Measurements from ENCODE around the gene NQO1. TPM values are rescaled to one million over a fixed set of nuclear protein-coding genes. Genes with fewer than 3 reads are reported as not detected.

NQO1 gene
- 93.2 and 107 TPM in 2 replicates for total RNA-seq

DNA sequence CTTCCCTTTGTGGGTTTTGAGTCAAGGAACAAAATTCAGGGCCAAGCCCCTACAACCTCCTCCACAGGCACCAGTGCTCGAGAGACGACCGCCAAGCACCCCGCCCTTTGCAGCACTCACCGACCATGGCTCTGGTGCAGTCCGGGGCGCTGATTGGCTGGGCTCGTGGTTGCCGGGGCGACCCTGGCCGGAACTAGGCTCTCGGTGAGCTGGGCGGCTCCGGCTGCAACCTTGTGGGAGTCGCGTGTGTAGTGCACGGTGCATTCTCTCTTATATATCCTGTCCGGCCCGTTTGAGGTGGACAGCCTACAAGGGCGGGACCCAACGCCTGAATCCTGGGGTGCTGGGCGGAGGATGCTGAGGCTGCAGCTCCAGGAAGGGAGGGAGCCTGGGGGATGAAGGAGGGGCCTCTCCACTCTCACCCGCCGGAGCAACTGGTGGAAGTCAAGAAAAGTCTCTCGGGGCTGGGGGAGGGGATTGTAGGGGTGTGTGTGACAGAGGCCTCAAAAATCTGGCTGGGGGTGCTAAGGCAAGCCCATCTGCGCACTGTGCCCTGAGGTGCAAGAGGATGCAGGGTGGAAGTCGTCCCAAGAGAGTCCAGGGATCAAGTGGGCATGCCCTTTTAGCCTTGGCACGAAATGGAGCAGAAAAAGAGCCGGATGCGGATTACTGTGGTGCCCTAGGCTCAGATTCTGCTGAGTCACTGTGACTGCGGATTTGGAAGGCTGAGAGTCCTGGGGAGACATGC is at the start of gene NQO1:
Gene NQO1 (minus strand): TSS at position 248 of the 748 bp plus-strand sequence. CDS start 121 bp downstream, at position 127.
- TF ChIP-seq, protein P1, sequence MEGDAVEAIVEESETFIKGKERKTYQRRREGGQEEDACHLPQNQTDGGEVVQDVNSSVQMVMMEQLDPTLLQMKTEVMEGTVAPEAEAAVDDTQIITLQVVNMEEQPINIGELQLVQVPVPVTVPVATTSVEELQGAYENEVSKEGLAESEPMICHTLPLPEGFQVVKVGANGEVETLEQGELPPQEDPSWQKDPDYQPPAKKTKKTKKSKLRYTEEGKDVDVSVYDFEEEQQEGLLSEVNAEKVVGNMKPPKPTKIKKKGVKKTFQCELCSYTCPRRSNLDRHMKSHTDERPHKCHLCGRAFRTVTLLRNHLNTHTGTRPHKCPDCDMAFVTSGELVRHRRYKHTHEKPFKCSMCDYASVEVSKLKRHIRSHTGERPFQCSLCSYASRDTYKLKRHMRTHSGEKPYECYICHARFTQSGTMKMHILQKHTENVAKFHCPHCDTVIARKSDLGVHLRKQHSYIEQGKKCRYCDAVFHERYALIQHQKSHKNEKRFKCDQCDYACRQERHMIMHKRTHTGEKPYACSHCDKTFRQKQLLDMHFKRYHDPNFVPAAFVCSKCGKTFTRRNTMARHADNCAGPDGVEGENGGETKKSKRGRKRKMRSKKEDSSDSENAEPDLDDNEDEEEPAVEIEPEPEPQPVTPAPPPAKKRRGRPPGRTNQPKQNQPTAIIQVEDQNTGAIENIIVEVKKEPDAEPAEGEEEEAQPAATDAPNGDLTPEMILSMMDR (IDR thresholded peaks at IDR 0.05; ENCODE audit: insufficient read depth, low read length, severe bottlenecking) = no peak
- Histone ChIP-seq H3K27me3 (ENCODE audit: control insufficient read depth, insufficient read depth, low read length) (no peaks in the 10 kb centered on the region), H3K36me3 (ENCODE audit: control insufficient read depth, insufficient read depth, low read length) (peaks cover 2% of the 10 kb centered on the region), H3K4me3 (ENCODE audit: low read depth, low read length) (peak within 1 kb of the TSS; percentile 53)
- DNase-seq (ENCODE audit: low read depth) (peak; percentile 92), FAIRE-seq (no peak)

DNA sequence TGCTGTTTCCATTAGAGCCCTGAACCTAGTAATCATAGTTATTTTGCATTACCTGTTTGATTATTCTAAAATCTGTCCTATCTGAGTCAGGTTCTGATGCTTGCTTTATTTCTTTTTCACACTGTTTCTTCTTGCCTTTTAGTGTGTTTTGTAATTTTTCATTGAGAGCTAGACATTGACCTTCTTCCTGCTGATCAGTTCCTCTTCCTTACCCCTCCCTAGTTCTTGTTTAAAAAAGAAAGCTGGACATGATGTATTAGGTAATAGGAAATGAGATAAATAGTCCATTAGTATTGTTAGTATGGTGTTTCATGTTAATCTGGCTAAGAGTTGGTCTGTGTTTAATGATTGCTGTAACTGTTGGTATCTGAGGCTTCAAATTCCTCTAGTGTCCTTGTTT is 49.2 kb upstream of the NQO1 start:
- no peak for FAIRE-seq
- Histone ChIP-seq H3K4me3 (ENCODE audit: low read depth, low read length) (no peak overlapping the region), H3K36me3 (ENCODE audit: control insufficient read depth, insufficient read depth, low read length) (peaks cover 1% of the 10 kb centered on the region), H3K27me3 (ENCODE audit: control insufficient read depth, insufficient read depth, low read length) (no peaks in the 10 kb centered on the region)
- TF ChIP-seq, protein P1 (IDR thresholded peaks at IDR 0.05; ENCODE audit: insufficient read depth, low read length, severe bottlenecking) = no peak
- no peak for DNase-seq (ENCODE audit: low read depth)

DNA sequence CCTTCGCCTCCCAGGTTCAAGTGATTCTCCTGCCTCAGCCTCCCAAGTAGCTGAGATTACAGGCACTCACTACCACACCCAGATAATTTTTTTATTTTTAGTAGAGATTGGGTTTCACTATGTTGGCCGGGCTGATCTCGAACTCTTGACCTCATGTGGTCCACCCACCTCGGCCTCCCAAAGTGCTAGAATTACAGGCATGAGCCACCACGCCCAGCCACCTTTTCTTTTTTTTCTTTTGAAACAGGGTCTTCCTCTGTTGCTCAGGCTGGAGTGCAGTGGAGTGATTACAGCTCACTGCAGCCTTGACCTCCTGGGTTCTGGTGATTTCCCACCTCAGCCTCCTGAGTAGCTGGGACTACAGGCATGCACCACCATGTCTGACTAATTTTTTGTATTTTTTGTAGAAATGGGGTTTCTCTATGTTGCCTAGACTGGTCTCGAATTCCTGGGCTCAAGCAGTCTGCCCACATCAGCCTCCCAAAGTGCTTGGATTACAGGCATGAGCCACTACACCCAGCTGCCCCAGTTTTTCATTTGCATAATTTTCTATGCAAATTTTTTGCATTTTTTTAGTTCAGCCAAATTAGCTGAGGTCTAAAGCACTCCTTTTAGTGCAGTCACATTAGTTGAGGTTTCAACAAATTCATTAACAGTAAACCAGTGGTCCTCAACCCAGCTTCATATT is 47.0 kb upstream of the NQO1 start:
- no peak overlapping the region for H3K4me3 ChIP-seq (ENCODE audit: low read depth, low read length)
- H3K27me3 ChIP-seq (ENCODE audit: control insufficient read depth, insufficient read depth, low read length) = no peaks in the 10 kb centered on the region
- peaks cover 1% of the 10 kb centered on the region for H3K36me3 ChIP-seq (ENCODE audit: control insufficient read depth, insufficient read depth, low read length)
- no peak for FAIRE-seq
- no peak for DNase-seq (ENCODE audit: low read depth)
- TF ChIP-seq, protein P1 (IDR thresholded peaks at IDR 0.05; ENCODE audit: insufficient read depth, low read length, severe bottlenecking) = no peak

DNA sequence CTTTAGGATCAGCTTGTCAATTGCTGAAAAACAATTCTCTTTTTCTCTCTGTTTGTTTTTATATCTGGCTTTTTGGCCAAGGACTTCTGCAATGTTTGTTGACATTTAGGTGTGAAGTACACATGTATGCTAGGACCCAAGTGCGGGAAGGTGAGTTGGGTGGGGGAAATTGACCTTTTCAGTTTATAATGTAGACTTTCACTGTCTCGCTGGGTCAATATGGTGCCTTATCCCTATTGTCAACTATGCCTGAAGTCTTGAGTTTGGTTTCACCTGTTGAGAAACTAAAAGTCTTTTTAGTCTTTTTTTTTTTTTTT is 45.2 kb upstream of the NQO1 start:
- DNase-seq (ENCODE audit: low read depth) (no peak), FAIRE-seq (no peak)
- Histone ChIP-seq H3K27me3 (ENCODE audit: control insufficient read depth, insufficient read depth, low read length) (no peaks in the 10 kb centered on the region), H3K36me3 (ENCODE audit: control insufficient read depth, insufficient read depth, low read length) (peaks cover 1% of the 10 kb centered on the region), H3K4me3 (ENCODE audit: low read depth, low read length) (no peak overlapping the region)
- TF ChIP-seq, protein P1 (IDR thresholded peaks at IDR 0.05; ENCODE audit: insufficient read depth, low read length, severe bottlenecking) = no peak

DNA sequence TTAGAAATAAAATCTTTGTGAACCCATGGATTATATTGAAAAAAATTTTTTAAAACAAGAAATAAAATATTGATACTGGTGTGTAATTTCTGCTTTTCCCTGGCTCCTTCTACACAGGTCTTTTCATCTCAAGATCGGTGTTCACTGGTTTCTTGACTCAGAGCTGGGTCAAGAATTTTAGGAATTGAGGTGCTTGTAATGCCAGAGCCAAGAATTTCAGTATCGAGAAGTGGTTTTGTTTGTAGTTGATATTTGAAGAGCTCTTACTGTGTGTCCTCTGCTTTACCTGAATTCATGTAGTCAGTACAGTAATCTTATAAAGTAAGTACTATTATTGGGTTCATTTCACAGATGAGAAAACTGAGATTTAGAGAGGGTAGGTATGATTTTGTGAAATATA is 43.0 kb upstream of the NQO1 start:
- H3K27me3 ChIP-seq (ENCODE audit: control insufficient read depth, insufficient read depth, low read length) = no peaks in the 10 kb centered on the region
- DNase-seq (ENCODE audit: low read depth) = no peak
- no peak overlapping the region for H3K4me3 ChIP-seq (ENCODE audit: low read depth, low read length)
- TF ChIP-seq, protein P1 (IDR thresholded peaks at IDR 0.05; ENCODE audit: insufficient read depth, low read length, severe bottlenecking) = no peak
- no peak for FAIRE-seq
- peaks cover 4% of the 10 kb centered on the region for H3K36me3 ChIP-seq (ENCODE audit: control insufficient read depth, insufficient read depth, low read length)

Data from bronchial epithelial cell (primary cell).